Panc1 (cell line): ENCODE measurements around the gene VAC14. TPM values are rescaled to one million over a fixed set of nuclear protein-coding genes. Genes with fewer than 3 reads are reported as not detected.
A peak's percentile ranks its signal among the peaks of the same experiment; 100 is the strongest.

Experiments
- ATAC-seq: fragments of 200-7000 bp; cut with Tn5 transposase; 2 replicates; pipeline ENCODE4 v1.9.1; 2020; ENCODE audit warnings: mild to moderate bottlenecking, moderate library complexity
- BruUV-seq: library from RNA; stranded (reverse); fragments of 400-500 nt; replicated peaks from 2 replicates; lab custom pipeline; 2021; lab: Mats Ljungman, UMichigan
- CTCF ChIA-PET: fragments of 300-600 bp; sonication (Branson Sonifier 250); formaldehyde crosslinking; loops from one replicate; lab custom pipeline; 2022; ENCODE audit warnings: antibody characterized with exemption; lab: Charles Lee
- POLR2A ChIA-PET: fragments of 300-600 bp; sonication (Branson Sonifier 250); formaldehyde crosslinking; loops from one replicate; lab custom pipeline; 2022; ENCODE audit warnings: antibody characterized with exemption; lab: Charles Lee
- DNase-seq: peaks from one replicate; pipeline ENCODE4 v3.0.0-alpha.2; 2010; ENCODE audit warnings: low read depth, low spot score
- H3K27ac ChIP-seq: 2 replicates; pipeline ENCODE4 v1.5.1; 2011; ENCODE audit warnings: mild to moderate bottlenecking, low read length, inconsistent platforms
- H3K27me3 ChIP-seq: fragments of 200-500 bp; sonication (Bioruptor generic); 2 replicates; pipeline ENCODE4 v1.6.0; 2014; ENCODE audit warnings: low read length, inconsistent platforms; ENCODE audit not compliant: control insufficient read depth, insufficient read depth
- H3K36me3 ChIP-seq: fragments of 200-500 bp; sonication (Bioruptor generic); 2 replicates; pipeline ENCODE4 v1.5.1; 2014; ENCODE audit warnings: inconsistent platforms, mild to moderate bottlenecking, low read length, moderate library complexity; ENCODE audit not compliant: control insufficient read depth, insufficient read depth
- H3K4me1 ChIP-seq: 2 replicates; pipeline ENCODE4 v1.5.1; 2011; ENCODE audit warnings: inconsistent platforms, mild to moderate bottlenecking, low read length, moderate library complexity; ENCODE audit not compliant: control insufficient read depth, insufficient read depth
- H3K4me3 ChIP-seq, 2 experiments: 2 replicates each; pipeline ENCODE4 v1.5.1; 2011 to 2012; ENCODE audit warnings: low read depth in 2 of 2, low read length in 2 of 2, mild to moderate bottlenecking in 2 of 2, inconsistent platforms in 1 of 2, moderate library complexity in 1 of 2
- H3K9me3 ChIP-seq: fragments of 200-500 bp; sonication (Bioruptor generic); 2 replicates; pipeline ENCODE4 v1.5.1; 2014; ENCODE audit warnings: low read depth, mild to moderate bottlenecking, inconsistent platforms, low read length, moderate library complexity; ENCODE audit not compliant: control insufficient read depth, insufficient read depth
- POLR2AphosphoS5 ChIP-seq: IDR thresholded peaks from 2 replicates; pipeline ENCODE4 v1.6.1; 2012; ENCODE audit warnings: mild to moderate bottlenecking, low read depth, low read length, moderate library complexity
- SIN3A ChIP-seq: IDR thresholded peaks from 2 replicates; pipeline ENCODE4 v1.6.1; 2012; ENCODE audit warnings: low read depth, mild to moderate bottlenecking, low read length, moderate library complexity, borderline replicate concordance; ENCODE audit not compliant: insufficient read depth
- TCF7L2 ChIP-seq: IDR thresholded peaks from 2 replicates; pipeline ENCODE4 v1.6.1; 2011; ENCODE audit warnings: mild to moderate bottlenecking, low read depth, low read length, inconsistent platforms
- in situ Hi-C: cut with HindIII; loops from 2 replicates; pipeline ENCODE4 v1.10.0; 2016; ENCODE audit warnings: low sequenced_read_pairs, low pct_unique_long_range_greater_than_20kb
- intact Hi-C: fragments of 100-400 bp; cut with micrococcal nuclease; formaldehyde crosslinking; loops from one replicate; pipeline ENCODE4 v1.10.0; 2022; ENCODE audit not compliant: unreplicated experiment
- total RNA-seq: library from RNA; stranded (reverse); gene quantifications from one replicate; pipeline ENCODE4 v1.2.1, GENCODE V29; 2021; ENCODE audit not compliant: unreplicated experiment
- TF ChIP-seq, protein P1 (sequence below), 2 experiments: IDR thresholded peaks; 2 replicates each; pipeline ENCODE4 v1.6.1; 2011 to 2012; ENCODE audit warnings: low read depth in 2 of 2, control low read depth in 1 of 2, low read length in 1 of 2, mild to moderate bottlenecking in 1 of 2, moderate library complexity in 1 of 2; ENCODE audit not compliant: insufficient read depth in 1 of 2
- TF ChIP-seq, protein P2 (sequence below): fragments of 450-650 bp; IDR thresholded peaks from 2 replicates; pipeline ENCODE4 v1.5.1; 2017; ENCODE audit warnings: mild to moderate bottlenecking

The VAC14 gene
- total RNA-seq, 1 experiment from 2014 or later = 37.9 TPM

DNA sequence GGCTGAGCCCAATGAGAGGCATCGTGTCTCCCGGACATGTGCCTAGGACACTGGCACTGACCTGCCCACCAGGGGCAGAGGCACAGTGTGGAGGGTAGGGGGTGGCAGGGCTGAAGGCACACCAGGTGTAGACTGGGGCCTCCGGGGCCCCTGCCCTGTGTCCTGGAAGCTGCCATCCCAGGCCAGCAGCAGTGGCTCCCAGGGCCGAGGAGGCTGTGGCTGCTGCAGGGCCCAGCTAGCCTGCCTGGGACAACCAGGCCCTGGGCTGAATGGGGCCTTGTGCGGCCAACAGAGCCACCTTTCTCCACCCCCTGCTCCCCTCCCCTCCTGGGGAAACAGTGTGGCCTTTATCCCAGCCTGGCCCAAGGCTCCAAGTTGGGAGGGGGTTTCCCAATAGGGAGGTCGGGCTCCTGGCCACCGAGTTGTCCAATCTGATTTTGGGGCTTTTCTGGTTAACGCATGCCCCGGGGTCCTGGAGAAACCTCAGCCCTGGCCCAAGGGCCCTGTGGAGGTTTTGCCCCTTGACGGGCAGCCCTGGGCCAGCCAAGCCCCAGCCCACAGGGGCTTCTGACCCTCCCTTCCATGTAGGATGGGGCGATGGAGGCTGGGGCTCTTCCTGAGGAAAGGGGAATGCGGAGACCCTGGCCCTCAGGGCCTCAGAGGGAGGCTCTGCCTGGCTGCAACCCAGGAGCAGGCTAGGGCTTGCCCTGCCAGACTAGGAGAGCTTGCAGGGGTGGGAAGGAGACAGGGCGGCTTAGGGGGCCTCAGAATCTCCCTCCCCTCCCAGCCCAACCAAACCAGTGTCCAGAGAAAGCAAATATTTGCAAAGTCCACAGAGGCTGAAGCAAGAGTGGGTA is 119.3 kb downstream of the VAC14 start:
- Histone ChIP-seq H3K27me3 (no peaks in the 10 kb centered on the region), H3K4me3 (no peak overlapping the region), H3K9me3 (no peaks in the 10 kb centered on the region), H3K36me3 (peaks cover 4% of the 10 kb centered on the region; the same call in 1 of the 2 replicates), H3K4me1 (peaks cover 28% of the 10 kb centered on the region), H3K27ac (peak overlapping the region; percentile 34; the same call in 1 of the 2 replicates)
- in situ Hi-C loops = no loop called here
- POLR2A ChIA-PET = no interaction called here
- no TSS peak for BruUV-seq
- TF ChIP-seq POLR2AphosphoS5 = no peak
- no peak for TF ChIP-seq TCF7L2
- TF ChIP-seq, protein P1, sequence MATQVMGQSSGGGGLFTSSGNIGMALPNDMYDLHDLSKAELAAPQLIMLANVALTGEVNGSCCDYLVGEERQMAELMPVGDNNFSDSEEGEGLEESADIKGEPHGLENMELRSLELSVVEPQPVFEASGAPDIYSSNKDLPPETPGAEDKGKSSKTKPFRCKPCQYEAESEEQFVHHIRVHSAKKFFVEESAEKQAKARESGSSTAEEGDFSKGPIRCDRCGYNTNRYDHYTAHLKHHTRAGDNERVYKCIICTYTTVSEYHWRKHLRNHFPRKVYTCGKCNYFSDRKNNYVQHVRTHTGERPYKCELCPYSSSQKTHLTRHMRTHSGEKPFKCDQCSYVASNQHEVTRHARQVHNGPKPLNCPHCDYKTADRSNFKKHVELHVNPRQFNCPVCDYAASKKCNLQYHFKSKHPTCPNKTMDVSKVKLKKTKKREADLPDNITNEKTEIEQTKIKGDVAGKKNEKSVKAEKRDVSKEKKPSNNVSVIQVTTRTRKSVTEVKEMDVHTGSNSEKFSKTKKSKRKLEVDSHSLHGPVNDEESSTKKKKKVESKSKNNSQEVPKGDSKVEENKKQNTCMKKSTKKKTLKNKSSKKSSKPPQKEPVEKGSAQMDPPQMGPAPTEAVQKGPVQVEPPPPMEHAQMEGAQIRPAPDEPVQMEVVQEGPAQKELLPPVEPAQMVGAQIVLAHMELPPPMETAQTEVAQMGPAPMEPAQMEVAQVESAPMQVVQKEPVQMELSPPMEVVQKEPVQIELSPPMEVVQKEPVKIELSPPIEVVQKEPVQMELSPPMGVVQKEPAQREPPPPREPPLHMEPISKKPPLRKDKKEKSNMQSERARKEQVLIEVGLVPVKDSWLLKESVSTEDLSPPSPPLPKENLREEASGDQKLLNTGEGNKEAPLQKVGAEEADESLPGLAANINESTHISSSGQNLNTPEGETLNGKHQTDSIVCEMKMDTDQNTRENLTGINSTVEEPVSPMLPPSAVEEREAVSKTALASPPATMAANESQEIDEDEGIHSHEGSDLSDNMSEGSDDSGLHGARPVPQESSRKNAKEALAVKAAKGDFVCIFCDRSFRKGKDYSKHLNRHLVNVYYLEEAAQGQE (IDR thresholded peaks at IDR 0.05; ENCODE audit: insufficient read depth in 1 of 2, low read depth in 2 of 2, low read length in 1 of 2) = no peak
- TF ChIP-seq SIN3A = no peak
- TF ChIP-seq, protein P2, sequence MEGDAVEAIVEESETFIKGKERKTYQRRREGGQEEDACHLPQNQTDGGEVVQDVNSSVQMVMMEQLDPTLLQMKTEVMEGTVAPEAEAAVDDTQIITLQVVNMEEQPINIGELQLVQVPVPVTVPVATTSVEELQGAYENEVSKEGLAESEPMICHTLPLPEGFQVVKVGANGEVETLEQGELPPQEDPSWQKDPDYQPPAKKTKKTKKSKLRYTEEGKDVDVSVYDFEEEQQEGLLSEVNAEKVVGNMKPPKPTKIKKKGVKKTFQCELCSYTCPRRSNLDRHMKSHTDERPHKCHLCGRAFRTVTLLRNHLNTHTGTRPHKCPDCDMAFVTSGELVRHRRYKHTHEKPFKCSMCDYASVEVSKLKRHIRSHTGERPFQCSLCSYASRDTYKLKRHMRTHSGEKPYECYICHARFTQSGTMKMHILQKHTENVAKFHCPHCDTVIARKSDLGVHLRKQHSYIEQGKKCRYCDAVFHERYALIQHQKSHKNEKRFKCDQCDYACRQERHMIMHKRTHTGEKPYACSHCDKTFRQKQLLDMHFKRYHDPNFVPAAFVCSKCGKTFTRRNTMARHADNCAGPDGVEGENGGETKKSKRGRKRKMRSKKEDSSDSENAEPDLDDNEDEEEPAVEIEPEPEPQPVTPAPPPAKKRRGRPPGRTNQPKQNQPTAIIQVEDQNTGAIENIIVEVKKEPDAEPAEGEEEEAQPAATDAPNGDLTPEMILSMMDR = no peak
- intact Hi-C loops = loop anchor here (5.0 kb wide), 1 partner anchor 91 kb away; no protein-coding TSS in a partner anchor
- ATAC-seq (no peak), DNase-seq (no peak)
- CTCF ChIA-PET = interaction anchor here (1.3 kb wide), 1 partner anchor 90 kb away, joined by 4 read pairs; no protein-coding TSS in a partner anchor

DNA sequence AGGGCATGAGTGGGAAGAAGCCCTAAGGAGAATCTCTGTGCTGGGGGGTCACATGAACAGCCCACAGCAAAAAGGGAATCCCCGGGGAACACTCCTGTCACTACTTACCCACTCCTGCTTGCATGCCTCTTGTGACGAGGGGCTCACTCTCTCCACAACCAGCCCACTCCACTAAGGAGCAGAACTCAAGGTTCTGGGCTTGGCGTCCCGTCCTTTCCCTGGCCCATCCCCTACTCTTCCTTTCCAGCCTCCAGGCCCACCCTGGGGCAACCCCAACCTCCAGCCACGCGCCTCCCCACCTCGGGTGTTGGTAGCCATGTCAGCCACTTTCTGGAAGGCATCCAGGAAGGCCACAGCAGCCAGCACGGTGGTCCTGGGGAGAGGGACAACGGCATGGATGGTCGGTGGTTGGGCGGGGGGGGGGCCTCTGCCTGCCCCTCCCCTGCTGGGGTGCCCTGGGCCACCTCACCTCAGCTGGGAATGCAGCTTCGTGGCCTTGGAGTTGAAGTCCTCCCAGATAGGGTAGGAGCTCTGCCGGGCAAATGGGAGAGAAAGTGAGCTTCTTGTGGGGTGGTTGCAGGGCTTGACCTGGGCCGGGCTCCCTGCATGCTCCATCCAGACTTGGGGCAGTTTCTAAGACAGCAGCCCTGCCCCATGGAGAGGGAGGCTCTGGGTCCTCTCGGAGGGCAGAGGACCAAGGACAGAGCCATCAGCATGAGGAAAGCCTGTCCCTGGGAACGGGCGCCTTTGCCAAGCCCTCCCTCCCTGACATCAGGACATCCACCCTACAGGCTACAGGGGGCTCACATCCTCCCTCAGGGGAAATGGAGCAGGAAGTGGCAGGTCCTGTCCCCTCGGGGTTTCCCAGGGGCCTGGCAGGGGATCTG is 120.2 kb downstream of the VAC14 start:
- intact Hi-C loops = loop anchor here (5.0 kb wide), 1 partner anchor 92 kb away; no protein-coding TSS in a partner anchor
- in situ Hi-C loops = no loop called here
- Histone ChIP-seq H3K4me3 (no peak overlapping the region), H3K9me3 (no peaks in the 10 kb centered on the region), H3K27ac (peak overlapping the region; percentile 34; the same call in 1 of the 2 replicates), H3K27me3 (no peaks in the 10 kb centered on the region), H3K4me1 (peaks cover 25% of the 10 kb centered on the region), H3K36me3 (peaks cover 4% of the 10 kb centered on the region; the same call in 1 of the 2 replicates)
- POLR2A ChIA-PET = no interaction called here
- TF ChIP-seq, protein P2 = no peak
- TF ChIP-seq SIN3A = no peak
- no peak for TF ChIP-seq TCF7L2
- no peak for TF ChIP-seq POLR2AphosphoS5
- TF ChIP-seq, protein P1 (IDR thresholded peaks at IDR 0.05; ENCODE audit: insufficient read depth in 1 of 2, low read depth in 2 of 2, low read length in 1 of 2) = no peak
- no TSS peak for BruUV-seq
- DNase-seq (no peak), ATAC-seq (no peak)
- CTCF ChIA-PET = interaction anchor here (1.3 kb wide), 1 partner anchor 90 kb away, joined by 4 read pairs; no protein-coding TSS in a partner anchor
